HEK293 (cell line): ENCODE measurements around the gene KDM2B.

Source experiments
- CTCF ChIA-PET: fragments of 350-600 bp; formaldehyde crosslinking; extraction: SDS; loops from one replicate; lab custom pipeline; 2021; ENCODE audit warnings: antibody characterized with exemption; lab: Yijun Ruan, JAX
- POLR2A ChIA-PET: fragments of 300-600 bp; formaldehyde crosslinking; extraction: SDS; loops from one replicate; lab custom pipeline; 2020; ENCODE audit warnings: antibody characterized with exemption, inconsistent platforms; lab: Yijun Ruan, JAX
- H3K27ac ChIP-seq: fragments of 200-500 bp; sonication (Bioruptor generic); 2 replicates; pipeline ENCODE4 v1.5.1; 2014; ENCODE audit warnings: low read depth, low read length, control low read depth, inconsistent platforms; ENCODE audit errors: extremely low read depth
- H3K36me3 ChIP-seq, 2 experiments: fragments of 200-500 bp in 1 of 2; sonication (Bioruptor generic) in 1 of 2; 1 replicate in 1 of 2; 2 replicates in 1 of 2; pipeline ENCODE4 v1.5.1; 2014 to 2017; ENCODE audit warnings: inconsistent platforms in 2 of 2, low read length in 2 of 2; ENCODE audit not compliant: control insufficient read depth in 2 of 2, insufficient read depth in 1 of 2
- H3K4me1 ChIP-seq: fragments of 200-500 bp; sonication (Bioruptor generic); 2 replicates; pipeline ENCODE4 v1.5.1; 2014; ENCODE audit warnings: mild to moderate bottlenecking, low read length, inconsistent platforms; ENCODE audit not compliant: control insufficient read depth, insufficient read depth
- H3K4me3 ChIP-seq: 2 replicates; pipeline ENCODE4 v1.5.1; 2011; ENCODE audit warnings: low read depth, mild to moderate bottlenecking, control low read depth, low read length, moderate library complexity
- H3K9me3 ChIP-seq: fragments of 200-500 bp; sonication (Bioruptor generic); 2 replicates; pipeline ENCODE4 v1.5.1; 2014; ENCODE audit warnings: low read depth, low read length, inconsistent platforms; ENCODE audit not compliant: control insufficient read depth, insufficient read depth
- HOXC10 ChIP-seq: sonication (generic); formaldehyde crosslinking; IDR thresholded peaks from 2 replicates; pipeline ENCODE4 v1.8.1; 2023; ENCODE audit warnings: mild to moderate bottlenecking, missing genetic modification reagents
- ZNF560 ChIP-seq: fragments of 450-650 bp; formaldehyde crosslinking; IDR thresholded peaks from 2 replicates; pipeline ENCODE4 v1.5.1; 2017; ENCODE audit warnings: missing biosample characterization, missing genetic modification characterization, borderline replicate concordance
- ZNF623 ChIP-seq: fragments of 450-650 bp; formaldehyde crosslinking; IDR thresholded peaks from 2 replicates; pipeline ENCODE4 v1.5.1; 2016; ENCODE audit warnings: missing biosample characterization, missing genetic modification characterization
- TF ChIP-seq, protein P1 (sequence below): fragments of 450-650 bp; formaldehyde crosslinking; IDR thresholded peaks from 2 replicates; pipeline ENCODE4 v1.5.0; 2017; ENCODE audit warnings: missing biosample characterization, missing genetic modification characterization, borderline replicate concordance

KDM2B gene

GRCh38 chr12:121379945-121380344 lies 200.9 kb downstream of the KDM2B start:
- Histone ChIP-seq H3K9me3 (no peaks in the 10 kb centered on the region), H3K36me3 (no peaks in the 10 kb centered on the region), H3K4me1 (no peaks in the 10 kb centered on the region), H3K4me3 (no peak overlapping the region), H3K27ac (no peak overlapping the region)
- POLR2A ChIA-PET: no interaction called here
- TF ChIP-seq ZNF623 (tag by site-specific recombination) (no peak), HOXC10 (CRISPR knock-in tag) (no peak), ZNF560 (tag by site-specific recombination) (no peak)
- TF ChIP-seq, protein P1, sequence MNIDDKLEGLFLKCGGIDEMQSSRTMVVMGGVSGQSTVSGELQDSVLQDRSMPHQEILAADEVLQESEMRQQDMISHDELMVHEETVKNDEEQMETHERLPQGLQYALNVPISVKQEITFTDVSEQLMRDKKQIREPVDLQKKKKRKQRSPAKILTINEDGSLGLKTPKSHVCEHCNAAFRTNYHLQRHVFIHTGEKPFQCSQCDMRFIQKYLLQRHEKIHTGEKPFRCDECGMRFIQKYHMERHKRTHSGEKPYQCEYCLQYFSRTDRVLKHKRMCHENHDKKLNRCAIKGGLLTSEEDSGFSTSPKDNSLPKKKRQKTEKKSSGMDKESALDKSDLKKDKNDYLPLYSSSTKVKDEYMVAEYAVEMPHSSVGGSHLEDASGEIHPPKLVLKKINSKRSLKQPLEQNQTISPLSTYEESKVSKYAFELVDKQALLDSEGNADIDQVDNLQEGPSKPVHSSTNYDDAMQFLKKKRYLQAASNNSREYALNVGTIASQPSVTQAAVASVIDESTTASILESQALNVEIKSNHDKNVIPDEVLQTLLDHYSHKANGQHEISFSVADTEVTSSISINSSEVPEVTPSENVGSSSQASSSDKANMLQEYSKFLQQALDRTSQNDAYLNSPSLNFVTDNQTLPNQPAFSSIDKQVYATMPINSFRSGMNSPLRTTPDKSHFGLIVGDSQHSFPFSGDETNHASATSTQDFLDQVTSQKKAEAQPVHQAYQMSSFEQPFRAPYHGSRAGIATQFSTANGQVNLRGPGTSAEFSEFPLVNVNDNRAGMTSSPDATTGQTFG (tag by site-specific recombination): no peak
- CTCF ChIA-PET: no interaction called here
